ENCODE data around the gene MMGT1. TPM values are rescaled to one million over a fixed set of nuclear protein-coding genes. Genes with fewer than 3 reads are reported as not detected.
A peak's percentile ranks its signal among the peaks of the same experiment; 100 is the strongest.
"Not testable (repeated sequence)": the region's sequence is repeated elsewhere in the genome, so short reads cannot be mapped to it uniquely, and the experiment has no call there.

MMGT1 gene
- total and polyA plus RNA-seq, 4 donors: 19.3 to 33.1 (median 26.5) TPM

DNA sequence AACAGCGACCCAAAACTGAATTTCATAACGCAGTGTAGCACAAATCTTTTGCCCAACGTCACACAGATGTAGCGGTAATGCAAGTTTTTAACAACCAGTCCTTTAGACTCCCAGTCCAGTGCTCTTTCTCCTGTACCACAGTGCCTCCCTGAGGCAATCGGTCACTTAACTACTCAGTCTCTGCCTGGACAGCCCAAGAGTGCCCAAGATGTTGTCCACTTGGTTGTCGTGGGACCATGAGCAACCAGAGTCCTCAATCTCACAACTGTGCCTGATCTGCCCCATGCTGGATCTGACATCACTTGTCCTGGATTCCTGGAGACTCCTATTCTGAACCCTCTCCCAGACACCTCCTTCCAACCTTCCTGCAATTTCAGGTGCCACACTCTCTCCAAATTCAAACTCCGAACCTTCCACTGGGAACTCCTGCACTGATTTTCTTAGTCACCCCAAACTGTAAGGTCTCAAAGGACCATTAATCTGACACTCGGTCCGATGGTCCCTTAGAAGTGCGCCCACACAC is 702 bp downstream of the MMGT1 start:
- Histone ChIP-seq H3K27ac (ENCODE audit: low read depth in 1 of 2, low read length in 2 of 2) (peak overlapping the region in 1 of 2 donors; percentile 92), H3K4me1 (ENCODE audit: control insufficient read depth in 1 of 2, insufficient read depth in 2 of 2, low read length in 2 of 2) (no peaks in the 10 kb centered on the region), H3K4me3 (ENCODE audit: low read length in 2 of 2) (peak overlapping the region; percentile 22 to 76), H3K36me3 (ENCODE audit: control insufficient read depth in 1 of 2, insufficient read depth in 2 of 2, low read length in 1 of 2) (no peaks in the 10 kb centered on the region), H3K27me3 (ENCODE audit: control insufficient read depth in 1 of 2, insufficient read depth in 2 of 2, low read length in 1 of 2) (no peaks in the 10 kb centered on the region), H3K9me3 (ENCODE audit: control insufficient read depth, low read length) (no peaks in the 10 kb centered on the region)
- WGBS, 2 donors: 1 to 35% methylated on average over 10 of the region's 10 CpGs
- ATAC-seq (ENCODE audit: low FRiP score) (peak; percentile 50), DNase-seq (no peak)
- intact Hi-C loops (cut with DNase I): loop anchor here in 1 of 2 donors (2.0 to 5.0 kb wide), 2 partner anchors 452 to 524 kb away; partner anchors contain the start of genes HTATSF1 and INTS6L

DNA sequence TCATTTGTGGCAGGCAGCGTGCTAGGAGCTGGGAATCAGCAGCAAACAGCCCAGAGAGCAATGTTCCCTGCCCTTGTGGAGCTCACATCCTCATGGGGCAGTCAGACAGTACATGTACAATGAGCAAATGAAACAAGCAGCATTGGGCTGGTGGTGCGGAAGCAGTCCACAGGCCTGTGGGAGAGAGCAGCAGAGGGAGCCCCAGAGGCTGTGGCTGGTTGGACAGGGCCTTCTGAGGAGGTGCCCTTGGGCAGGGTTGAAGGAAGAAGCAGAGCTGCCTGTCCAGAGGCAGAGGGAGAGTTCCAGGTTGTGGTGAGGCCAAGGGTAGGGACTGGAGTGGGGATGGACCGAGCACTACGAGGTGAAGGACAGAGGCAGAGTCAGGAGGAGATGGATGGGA is 22.5 kb downstream of the MMGT1 start:
- no peaks in the 10 kb centered on the region for H3K4me1 ChIP-seq (ENCODE audit: control insufficient read depth in 1 of 2, insufficient read depth in 2 of 2, low read length in 2 of 2)
- no peaks in the 10 kb centered on the region for H3K9me3 ChIP-seq (ENCODE audit: control insufficient read depth, low read length)
- H3K36me3 ChIP-seq (ENCODE audit: control insufficient read depth in 1 of 2, insufficient read depth in 2 of 2, low read length in 1 of 2): no peaks in the 10 kb centered on the region
- no peak overlapping the region for H3K4me3 ChIP-seq (ENCODE audit: low read length in 2 of 2)
- intact Hi-C loops (cut with DNase I): no loop called here
- no peak for DNase-seq
- H3K27ac ChIP-seq (ENCODE audit: low read depth in 1 of 2, low read length in 2 of 2): no peak overlapping the region
- no peak for ATAC-seq (ENCODE audit: low FRiP score)
- no peaks in the 10 kb centered on the region for H3K27me3 ChIP-seq (ENCODE audit: control insufficient read depth in 1 of 2, insufficient read depth in 2 of 2, low read length in 1 of 2)
- 68 to 88% methylated on average over 4 of the region's 4 CpGs for WGBS, 2 donors

DNA sequence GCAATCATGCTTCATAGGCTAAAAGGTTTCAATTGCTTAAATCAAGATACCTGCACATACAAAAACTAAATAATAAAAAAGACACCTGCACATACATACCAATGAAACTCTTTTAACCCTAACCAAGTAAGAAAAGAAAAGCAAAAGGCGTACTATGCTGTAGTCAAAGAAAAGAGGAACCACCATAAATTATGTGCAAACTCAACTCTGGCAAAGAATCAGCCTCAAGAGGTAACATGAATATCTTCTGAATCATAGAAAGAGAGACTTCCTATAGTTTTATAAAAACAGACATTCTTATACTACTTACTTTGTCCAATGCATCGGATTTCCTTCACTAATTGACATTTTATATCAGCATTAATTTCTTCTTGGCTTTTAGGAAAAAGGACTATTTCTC is 29.3 kb downstream of the MMGT1 start:
- intact Hi-C loops (cut with DNase I): no loop called here
- H3K27me3 ChIP-seq (ENCODE audit: control insufficient read depth in 1 of 2, insufficient read depth in 2 of 2, low read length in 1 of 2): no peaks in the 10 kb centered on the region
- no peak for ATAC-seq (ENCODE audit: low FRiP score)
- H3K4me1 ChIP-seq (ENCODE audit: control insufficient read depth in 1 of 2, insufficient read depth in 2 of 2, low read length in 2 of 2): no peaks in the 10 kb centered on the region
- H3K36me3 ChIP-seq (ENCODE audit: control insufficient read depth in 1 of 2, insufficient read depth in 2 of 2, low read length in 1 of 2): peaks cover 0 to 3% of the 10 kb centered on the region in 2 donors
- no peaks in the 10 kb centered on the region for H3K9me3 ChIP-seq (ENCODE audit: control insufficient read depth, low read length)
- no peak overlapping the region for H3K4me3 ChIP-seq (ENCODE audit: low read length in 2 of 2)
- whole genome bisulfite sequencing, 2 donors: 75 to 93% methylated on average over 2 of the region's 2 CpGs
- DNase-seq: no peak
- H3K27ac ChIP-seq (ENCODE audit: low read depth in 1 of 2, low read length in 2 of 2): no peak overlapping the region

DNA sequence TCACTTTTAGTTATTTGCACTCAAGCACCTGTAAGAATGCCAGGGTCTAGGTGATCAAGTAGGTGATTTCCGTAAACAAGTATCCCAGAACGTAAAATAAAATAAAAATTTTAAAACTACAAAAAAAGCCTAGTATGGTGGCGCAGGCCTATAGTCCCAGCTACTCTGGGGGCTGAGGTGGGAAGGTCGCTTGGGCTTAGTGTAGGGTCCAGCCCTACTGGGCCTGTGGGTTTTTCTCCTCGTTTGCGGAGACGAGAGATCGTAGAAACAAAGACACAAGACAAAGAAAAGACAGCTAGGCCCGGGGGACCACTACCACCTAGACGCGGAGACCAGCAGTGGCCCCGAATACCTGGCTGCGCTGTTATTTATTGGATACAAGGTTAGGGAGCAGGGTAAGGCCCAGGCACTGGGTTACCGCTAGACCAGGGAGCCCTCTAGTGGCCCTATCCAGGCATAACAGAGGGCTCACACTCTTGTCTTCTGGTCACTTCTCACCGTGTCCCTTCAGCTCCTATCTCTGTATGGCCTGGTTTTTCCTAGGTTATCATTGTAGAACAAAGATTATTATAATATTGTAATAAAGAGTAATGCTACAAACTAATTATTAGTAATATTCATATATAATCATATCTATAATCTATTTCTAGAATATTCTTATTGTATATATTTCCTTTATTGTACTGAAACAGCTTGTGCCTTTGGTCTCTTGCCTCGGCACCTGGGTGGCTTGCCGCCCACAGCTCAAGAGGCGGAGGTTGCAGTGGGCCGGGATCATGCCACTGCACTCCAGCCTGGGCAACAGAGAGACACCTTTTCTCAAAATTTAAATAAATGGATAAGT is 41.9 kb downstream of the MMGT1 start:
- Histone ChIP-seq H3K9me3 (ENCODE audit: control insufficient read depth, low read length) (no peaks in the 10 kb centered on the region), H3K36me3 (ENCODE audit: control insufficient read depth in 1 of 2, insufficient read depth in 2 of 2, low read length in 1 of 2) (no peaks in the 10 kb centered on the region), H3K4me3 (ENCODE audit: low read length in 2 of 2) (no peak overlapping the region), H3K27me3 (ENCODE audit: control insufficient read depth in 1 of 2, insufficient read depth in 2 of 2, low read length in 1 of 2) (no peaks in the 10 kb centered on the region), H3K27ac (ENCODE audit: low read depth in 1 of 2, low read length in 2 of 2) (no peak overlapping the region), H3K4me1 (ENCODE audit: control insufficient read depth in 1 of 2, insufficient read depth in 2 of 2, low read length in 2 of 2) (no peaks in the 10 kb centered on the region)
- no peak for ATAC-seq (ENCODE audit: low FRiP score)
- 42 to 47% methylated on average over 19 of the region's 19 CpGs for WGBS, 2 donors
- intact Hi-C loops (cut with DNase I): no loop called here
- peak in 1 of 2 donors; percentile 60 for DNase-seq

DNA sequence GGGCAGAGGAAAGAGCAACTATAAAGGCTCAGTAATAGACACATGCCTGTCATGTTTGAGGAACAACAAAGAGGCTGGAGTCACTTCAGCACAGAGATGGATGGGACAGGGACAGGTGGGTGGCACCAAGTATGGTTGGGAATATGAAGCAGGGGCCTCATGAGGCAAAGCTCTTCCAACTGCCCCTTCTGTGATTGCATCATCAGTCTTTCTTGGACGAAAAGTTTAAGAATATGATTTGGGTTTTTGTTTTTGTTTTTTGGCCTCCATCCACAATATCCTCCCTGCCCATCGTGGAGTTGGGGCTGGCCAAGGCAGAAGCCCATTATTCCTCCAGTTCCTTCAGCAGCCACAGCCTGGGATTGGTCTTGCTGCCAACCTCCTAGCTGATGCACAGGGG is 45.9 kb downstream of the MMGT1 start:
- Histone ChIP-seq H3K4me1 (ENCODE audit: control insufficient read depth in 1 of 2, insufficient read depth in 2 of 2, low read length in 2 of 2) (no peaks in the 10 kb centered on the region), H3K9me3 (ENCODE audit: control insufficient read depth, low read length) (no peaks in the 10 kb centered on the region), H3K36me3 (ENCODE audit: control insufficient read depth in 1 of 2, insufficient read depth in 2 of 2, low read length in 1 of 2) (no peaks in the 10 kb centered on the region), H3K27ac (ENCODE audit: low read depth in 1 of 2, low read length in 2 of 2) (no peak overlapping the region), H3K27me3 (ENCODE audit: control insufficient read depth in 1 of 2, insufficient read depth in 2 of 2, low read length in 1 of 2) (no peaks in the 10 kb centered on the region), H3K4me3 (ENCODE audit: low read length in 2 of 2) (no peak overlapping the region)
- WGBS, 2 donors: 33 to 39% methylated on average over 2 of the region's 2 CpGs
- ATAC-seq (ENCODE audit: low FRiP score) (no peak), DNase-seq (no peak)
- intact Hi-C loops (cut with DNase I): no loop called here

DNA sequence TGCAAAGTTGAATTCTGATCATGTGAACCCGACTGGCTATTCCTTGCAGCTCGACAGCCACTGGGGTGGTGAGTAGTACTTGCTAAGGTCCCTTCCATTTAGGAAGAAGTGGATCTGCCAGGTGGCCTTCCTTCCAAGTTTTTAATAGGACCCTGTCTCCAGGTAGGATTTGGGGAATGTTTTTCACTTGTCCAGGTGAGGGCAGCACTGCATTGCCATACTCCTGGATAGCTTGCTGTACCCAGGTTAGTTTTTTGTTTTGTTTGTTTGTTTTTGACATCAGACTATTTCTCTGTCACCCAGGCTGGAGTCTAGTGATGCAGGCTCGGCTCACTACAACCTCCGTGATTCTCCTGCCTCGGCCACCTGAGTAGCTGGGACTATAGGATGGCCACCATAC is 50.4 kb downstream of the MMGT1 start:
- no peaks in the 10 kb centered on the region for H3K9me3 ChIP-seq (ENCODE audit: control insufficient read depth, low read length)
- H3K27me3 ChIP-seq (ENCODE audit: control insufficient read depth in 1 of 2, insufficient read depth in 2 of 2, low read length in 1 of 2): no peaks in the 10 kb centered on the region
- 53 to 73% methylated on average over 5 of the region's 5 CpGs for WGBS, 2 donors
- intact Hi-C loops (cut with DNase I): no loop called here
- H3K36me3 ChIP-seq (ENCODE audit: control insufficient read depth in 1 of 2, insufficient read depth in 2 of 2, low read length in 1 of 2): no peaks in the 10 kb centered on the region
- no peak overlapping the region for H3K27ac ChIP-seq (ENCODE audit: low read depth in 1 of 2, low read length in 2 of 2)
- H3K4me1 ChIP-seq (ENCODE audit: control insufficient read depth in 1 of 2, insufficient read depth in 2 of 2, low read length in 2 of 2): no peaks in the 10 kb centered on the region
- ATAC-seq (ENCODE audit: low FRiP score) (no peak), DNase-seq (no peak)
- no peak overlapping the region for H3K4me3 ChIP-seq (ENCODE audit: low read length in 2 of 2)

DNA sequence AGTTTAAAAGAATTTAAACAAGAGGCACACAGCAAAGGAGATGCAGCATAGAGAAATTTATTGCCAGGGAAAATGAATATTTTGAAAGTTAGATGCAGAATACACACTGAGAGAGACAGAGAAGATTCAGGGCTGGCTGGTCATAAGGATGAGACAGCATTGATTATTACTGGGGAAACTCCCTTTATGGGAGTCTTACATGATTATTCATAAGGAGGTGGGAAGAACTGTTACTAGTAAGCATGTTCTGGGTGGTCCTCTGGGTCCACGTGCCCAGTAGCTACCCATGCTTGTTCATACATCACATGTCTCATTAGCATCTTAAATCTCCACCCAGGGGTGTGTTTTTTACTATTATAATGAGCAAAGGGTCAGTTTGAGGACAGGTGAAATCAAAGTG is 53.3 kb downstream of the MMGT1 start:
- H3K27me3 ChIP-seq (ENCODE audit: control insufficient read depth in 1 of 2, insufficient read depth in 2 of 2, low read length in 1 of 2); DNase-seq; H3K27ac ChIP-seq (ENCODE audit: low read depth in 1 of 2, low read length in 2 of 2); H3K4me3 ChIP-seq (ENCODE audit: low read length in 2 of 2); H3K4me1 ChIP-seq (ENCODE audit: control insufficient read depth in 1 of 2, insufficient read depth in 2 of 2, low read length in 2 of 2); intact Hi-C loops (cut with DNase I); H3K9me3 ChIP-seq (ENCODE audit: control insufficient read depth, low read length); ATAC-seq (ENCODE audit: low FRiP score); H3K36me3 ChIP-seq (ENCODE audit: control insufficient read depth in 1 of 2, insufficient read depth in 2 of 2, low read length in 1 of 2): not testable (repeated sequence)
- WGBS, 2 donors: 36 to 47% methylated on average over 1 of the region's 1 CpG

DNA sequence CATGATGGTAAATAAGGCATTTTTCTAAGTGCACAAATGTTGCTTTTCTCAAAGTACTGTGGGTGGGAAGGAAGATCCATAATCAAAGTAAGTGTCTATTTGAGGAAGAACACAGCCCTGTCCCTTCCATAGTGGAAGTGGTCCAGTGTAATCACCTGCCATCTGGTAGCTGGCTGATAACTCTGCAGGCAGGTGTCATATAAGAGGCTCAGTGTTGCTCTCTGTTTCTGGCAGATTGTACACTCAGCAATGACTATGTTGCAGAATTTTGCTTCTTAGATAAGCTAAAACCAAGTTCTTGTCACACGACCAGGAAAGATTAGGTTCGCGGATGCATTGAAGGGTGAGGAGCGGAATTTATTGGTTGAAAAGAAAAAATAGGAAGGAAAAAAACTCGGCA is 59.4 kb downstream of the MMGT1 start:
- no peak overlapping the region for H3K4me3 ChIP-seq (ENCODE audit: low read length in 2 of 2)
- H3K27ac ChIP-seq (ENCODE audit: low read depth in 1 of 2, low read length in 2 of 2): no peak overlapping the region
- intact Hi-C loops (cut with DNase I): no loop called here
- 81 to 86% methylated on average over 5 of the region's 5 CpGs for WGBS, 2 donors
- DNase-seq (no peak), ATAC-seq (ENCODE audit: low FRiP score) (no peak)
- no peaks in the 10 kb centered on the region for H3K36me3 ChIP-seq (ENCODE audit: control insufficient read depth in 1 of 2, insufficient read depth in 2 of 2, low read length in 1 of 2)
- H3K9me3 ChIP-seq (ENCODE audit: control insufficient read depth, low read length): no peaks in the 10 kb centered on the region
- peaks cover 0 to 6% of the 10 kb centered on the region in 2 donors for H3K27me3 ChIP-seq (ENCODE audit: control insufficient read depth in 1 of 2, insufficient read depth in 2 of 2, low read length in 1 of 2)
- no peaks in the 10 kb centered on the region for H3K4me1 ChIP-seq (ENCODE audit: control insufficient read depth in 1 of 2, insufficient read depth in 2 of 2, low read length in 2 of 2)

All from aorta (tissue), 5 donors.